ENCODE data around the gene SRCIN1.

The SRCIN1 gene

DNA sequence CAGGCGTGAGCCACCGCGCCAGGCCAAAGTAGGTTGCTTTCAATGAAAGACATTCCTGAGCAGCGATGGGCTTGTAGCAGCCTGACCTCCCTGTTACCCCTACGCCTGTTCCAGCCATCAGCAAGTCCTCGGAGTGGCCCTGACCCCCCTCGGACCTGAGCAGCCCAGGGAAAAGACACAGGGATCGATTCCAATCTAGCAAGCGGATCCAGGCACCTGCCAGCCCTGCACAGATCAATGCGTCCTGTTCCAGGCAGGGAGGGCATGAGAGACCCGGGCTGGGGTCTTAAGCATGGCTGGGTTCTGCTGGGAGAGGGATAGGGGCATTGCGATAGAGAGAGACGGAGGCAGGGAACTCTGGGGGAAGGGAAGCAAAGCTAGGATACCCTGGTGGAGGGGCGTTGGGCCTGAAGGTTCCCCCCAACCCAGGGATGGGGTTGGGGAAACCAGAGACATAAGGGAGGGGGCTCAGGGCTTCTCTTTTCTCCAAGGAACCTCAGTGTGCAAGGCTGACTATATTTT, 21.9 kb downstream of the SRCIN1 start:
- no peak for DNase-seq (ENCODE audit: low read depth in 2 of 2)

DNA sequence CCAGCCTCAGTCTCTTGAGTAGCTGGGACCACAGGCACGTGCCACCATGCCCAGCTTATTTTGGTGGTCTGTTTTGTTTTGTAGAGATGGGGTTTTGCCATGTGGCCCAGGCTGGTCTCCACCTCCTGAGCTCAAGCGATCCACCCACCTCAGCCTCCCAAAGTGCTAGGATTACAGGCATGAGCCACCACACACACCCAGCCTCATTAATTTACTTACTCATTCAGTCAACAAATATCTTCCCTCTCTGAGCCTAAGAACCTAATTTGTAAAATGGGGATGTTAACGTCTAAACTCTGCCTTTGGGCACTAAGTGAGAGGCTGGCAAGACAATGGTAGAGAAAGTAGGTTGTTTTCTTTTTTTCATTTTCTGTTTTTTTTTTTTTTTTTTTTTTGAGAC, 22.6 kb downstream of the SRCIN1 start:
- no peak for DNase-seq (ENCODE audit: low read depth in 2 of 2)

DNA sequence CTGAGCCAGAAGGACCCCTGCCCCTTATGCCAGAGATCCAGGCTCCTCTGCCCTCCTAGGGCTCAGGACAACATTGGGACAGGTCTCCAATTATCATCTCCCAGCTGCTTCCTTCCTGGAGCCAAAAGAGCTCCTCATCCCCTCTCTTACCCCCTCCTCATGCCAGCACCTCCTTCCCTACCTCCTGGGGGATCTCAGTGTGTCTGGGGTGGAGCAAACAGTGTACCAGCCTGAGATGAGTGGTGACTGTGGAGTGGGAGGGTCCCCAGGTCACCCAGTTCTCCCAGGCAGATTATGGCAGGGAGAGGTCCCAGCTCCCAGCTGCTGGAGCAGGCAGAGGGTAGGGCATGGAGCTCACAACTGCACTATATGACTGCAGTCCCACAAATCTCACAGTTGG, 23.7 kb downstream of the SRCIN1 start:
- DNase-seq (ENCODE audit: low read depth in 2 of 2) = no peak

DNA sequence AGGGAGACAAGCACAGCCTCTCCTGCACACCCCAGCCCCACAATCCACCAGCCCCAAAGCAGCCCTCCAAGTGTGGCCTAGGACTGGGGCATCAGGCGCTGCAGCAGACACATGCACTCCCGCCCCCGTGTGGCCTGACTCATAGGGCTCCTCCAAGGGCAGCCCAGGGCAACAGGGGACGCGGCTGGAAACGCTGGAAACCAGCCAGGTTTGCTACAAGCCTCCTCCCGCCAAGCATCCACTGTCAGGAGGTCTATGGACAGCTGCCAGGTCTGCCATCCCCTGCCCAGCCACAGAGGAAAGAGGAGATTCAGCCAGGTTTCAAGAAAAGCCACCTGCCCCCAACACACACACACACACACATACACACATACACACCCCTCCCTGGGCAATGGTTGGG, 25.8 kb downstream of the SRCIN1 start:
- no peak for DNase-seq (ENCODE audit: low read depth in 2 of 2)

DNA sequence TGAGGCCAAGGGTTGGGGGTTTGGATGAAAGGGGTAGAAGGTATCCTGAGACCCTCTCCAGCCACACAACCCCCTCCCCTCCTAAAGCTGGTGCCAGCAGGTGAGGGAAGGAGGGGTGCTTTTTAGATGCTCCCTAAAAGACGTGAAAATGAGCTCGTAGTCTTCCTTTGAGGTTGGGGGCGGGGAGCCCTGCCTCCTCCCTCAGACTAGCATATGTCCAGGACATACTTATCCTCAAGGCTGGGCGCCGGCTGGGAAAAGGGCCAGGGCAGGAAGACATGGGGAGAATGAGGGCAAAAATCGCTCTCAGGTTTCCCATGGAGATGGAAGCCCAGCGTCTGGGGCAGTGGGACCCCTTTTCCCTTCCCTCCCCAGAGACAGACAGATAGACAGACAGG, 26.7 kb downstream of the SRCIN1 start:
- DNase-seq (ENCODE audit: low read depth in 2 of 2) = no peak

DNA sequence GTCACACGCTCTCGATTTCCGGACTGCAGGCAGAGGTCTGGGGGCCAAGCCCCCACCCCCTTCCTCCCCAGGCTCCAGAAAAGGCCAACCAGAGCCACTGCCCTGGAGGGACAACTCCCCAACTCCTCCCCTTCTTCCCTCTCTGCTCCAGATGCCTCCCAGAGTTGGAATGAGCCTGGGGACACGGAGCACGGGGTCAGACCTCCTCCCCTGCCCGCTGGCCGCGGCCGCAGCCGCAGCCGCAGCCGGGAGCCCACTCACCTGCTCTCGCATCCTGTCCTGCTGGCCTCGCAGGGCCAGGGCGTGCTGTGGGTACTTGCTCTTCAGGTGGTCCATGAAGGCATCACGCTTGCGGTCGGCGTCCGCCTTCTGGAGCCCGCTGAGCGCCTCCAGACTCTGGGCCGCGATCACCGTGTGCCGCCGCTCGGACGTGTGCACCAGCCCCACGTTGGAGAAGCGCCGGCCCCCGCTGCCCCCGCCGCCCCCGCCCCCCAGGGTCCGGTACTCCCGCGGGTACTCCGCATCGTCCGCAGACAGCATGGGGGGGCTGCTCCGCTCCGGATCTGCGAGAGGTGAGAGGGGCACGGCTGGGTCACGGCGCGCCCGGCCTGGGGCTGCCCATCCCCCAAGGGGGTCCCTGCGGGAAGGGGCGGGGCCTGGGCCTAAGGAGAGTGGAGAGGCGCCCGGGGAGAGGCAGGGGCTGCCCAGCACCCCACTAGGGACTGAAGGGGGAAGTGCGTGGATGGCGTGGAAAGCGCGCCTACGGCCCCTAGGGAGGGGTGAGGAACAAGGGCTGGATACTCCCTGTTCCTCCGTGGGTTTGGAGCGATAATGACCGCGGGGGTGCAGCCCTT, 27.3 kb downstream of the SRCIN1 start:
- no peak for DNase-seq (ENCODE audit: low read depth in 2 of 2)

DNA sequence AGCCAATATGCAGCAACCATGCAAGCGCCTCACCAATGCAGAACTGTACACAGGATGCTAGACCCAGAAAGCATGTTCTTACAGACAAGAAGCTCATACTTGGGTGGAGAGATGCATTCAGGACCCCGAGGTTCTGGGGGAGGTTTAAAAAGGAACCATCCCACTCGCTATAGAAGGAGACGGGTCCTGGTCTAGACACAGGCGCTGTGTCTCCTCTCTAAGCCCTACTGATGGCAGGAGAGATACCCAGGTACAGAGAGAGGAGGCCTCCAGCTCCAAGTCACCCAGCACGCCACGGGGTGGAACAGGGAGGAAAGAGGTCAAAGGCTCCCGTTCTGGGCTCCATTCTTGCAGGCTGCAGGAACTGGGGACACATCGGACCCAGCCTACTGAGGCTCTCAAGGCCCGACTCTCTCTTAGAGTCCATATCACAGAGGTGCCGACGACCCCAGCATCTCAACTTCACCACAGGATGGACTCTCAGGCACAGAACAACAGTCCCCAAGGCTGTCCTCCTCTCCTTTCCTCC, 28.0 kb downstream of the SRCIN1 start:
- no peak for DNase-seq (ENCODE audit: low read depth in 2 of 2)

DNA sequence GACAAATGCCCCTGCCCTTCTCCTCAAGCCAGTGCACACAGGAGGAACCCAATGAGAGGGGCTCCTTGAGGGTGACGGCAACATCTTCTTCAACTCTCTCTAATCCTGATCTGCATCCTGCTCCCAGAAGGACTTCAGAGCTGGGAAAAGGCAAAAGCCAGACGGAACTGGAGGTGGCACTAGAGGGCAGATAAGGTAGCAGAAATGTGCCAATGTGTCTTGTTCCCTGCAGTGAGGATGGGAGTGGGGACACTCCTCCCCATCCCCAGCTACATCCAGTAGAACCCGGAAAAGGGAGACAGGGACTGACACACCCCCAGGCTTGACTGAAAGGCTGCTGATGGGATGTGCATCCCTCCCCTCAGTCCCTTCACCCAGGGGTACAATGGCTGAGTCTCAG, 28.5 kb downstream of the SRCIN1 start:
- DNase-seq (ENCODE audit: low read depth in 2 of 2) = no peak

DNA sequence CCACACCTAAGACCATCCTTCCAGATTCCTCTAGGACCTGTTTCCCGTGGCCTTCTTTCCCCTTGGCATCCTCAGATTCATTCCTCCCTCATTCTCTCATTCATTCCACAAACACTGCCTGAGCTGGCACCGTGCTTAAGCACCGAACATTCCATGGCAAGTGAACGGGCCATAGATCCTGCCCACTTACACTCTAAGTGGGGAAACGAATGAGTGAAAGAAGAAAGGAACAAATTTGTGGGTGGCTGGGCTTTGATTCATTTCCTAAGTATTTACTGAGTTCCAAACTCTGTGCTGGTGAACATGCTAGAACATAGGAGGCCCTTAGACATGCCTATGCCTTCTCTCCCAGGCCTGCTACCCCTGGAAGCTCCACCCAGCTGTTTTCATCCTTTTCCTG, 30.0 kb downstream of the SRCIN1 start:
- DNase-seq (ENCODE audit: low read depth in 2 of 2) = no peak

DNA sequence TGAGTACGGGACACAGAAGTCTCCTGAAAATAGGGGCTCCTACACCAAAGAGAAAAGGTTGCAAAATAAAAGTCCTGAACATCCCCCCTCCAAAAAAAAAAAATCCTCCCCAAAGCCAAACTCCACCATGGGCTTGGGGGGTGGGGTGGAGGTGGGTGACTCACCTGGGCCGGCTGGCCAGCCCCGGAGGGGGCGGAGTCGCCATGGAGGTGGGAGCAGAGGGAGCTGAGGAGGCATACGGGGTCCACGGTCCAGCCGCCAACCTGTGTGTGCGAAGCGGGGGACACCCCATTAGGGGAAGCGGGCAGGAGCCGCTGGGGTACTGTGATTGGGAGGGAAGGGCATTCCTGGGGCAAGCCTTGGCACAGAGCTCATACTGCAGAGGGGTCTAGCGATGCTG, 31.0 kb downstream of the SRCIN1 start:
- no peak for DNase-seq (ENCODE audit: low read depth in 2 of 2)

DNA sequence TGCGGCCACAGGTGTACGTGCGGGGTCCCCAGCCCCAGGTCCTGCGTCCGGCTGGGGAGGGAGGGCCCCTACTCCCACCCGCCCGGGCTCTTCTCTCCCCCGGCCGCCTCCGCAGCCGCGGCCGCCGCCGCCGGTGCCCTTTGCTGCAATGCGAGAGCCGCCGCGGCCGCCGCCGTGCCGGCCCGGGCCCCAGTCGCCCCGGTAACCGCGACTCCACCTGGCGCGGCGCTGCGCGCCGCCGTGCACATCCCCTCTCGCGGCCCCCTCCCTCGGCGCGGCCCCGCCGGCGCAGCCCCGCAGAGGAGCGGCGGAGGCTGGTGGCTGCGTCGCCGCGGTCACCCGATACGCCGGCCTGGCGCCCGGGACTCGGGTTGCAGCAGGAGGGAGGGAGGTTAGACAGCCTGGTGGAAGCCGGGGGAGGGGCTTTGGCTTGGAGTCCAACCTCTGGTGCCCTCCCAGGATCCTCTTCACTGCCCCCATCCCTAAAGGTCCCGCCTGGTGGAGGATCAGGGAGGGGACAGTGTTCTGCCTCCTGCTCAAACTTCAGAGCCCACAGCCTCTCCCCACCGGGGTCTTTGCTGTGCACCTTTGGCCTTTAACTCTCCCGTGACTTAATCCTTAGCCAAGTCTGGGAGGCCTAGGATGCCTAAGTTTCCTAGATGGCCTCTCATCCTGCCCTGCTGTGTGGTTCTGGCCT, 32.9 kb downstream of the SRCIN1 start:
- DNase-seq (ENCODE audit: low read depth in 2 of 2) = no peak

DNA sequence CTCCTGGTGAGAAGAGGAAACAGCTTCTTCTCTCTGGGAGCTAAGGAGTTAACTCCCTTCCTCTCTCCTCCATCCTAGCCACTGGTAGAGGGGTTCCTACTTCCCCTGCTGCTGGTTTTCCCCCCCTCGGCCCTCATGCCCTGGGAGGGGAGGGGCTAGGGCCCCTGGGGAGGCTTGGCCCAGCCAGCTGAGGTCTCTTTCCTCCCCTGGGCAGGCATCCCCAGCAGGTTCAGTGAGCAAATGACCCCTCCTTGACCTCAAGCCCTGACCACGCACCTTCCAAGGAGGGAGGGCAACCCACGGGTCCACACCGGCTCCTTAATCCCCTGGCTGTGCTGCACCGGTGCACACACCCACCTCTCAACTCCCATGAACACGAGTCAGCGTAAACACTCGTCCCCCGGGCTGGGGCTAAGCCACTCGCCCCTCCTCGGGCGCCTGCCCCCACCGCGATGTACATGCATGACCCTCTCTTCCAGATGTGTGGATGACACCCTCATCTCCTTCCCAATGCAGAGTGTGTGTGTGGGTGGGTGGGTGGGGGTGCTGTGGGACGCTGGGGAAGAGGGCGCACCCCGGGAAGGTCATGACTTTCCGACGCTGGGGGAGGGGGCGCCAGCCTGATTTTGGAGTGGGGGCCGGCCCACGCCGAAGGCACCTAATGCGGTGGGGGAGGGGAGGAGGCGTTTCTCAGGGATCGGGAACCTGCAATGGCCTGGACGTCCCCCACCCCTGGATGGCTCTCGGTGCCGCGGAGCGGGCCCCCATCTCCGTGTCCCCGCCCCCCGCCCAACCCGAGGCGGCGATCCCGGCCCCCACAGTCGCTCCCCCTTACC, 33.7 kb downstream of the SRCIN1 start:
- no peak for DNase-seq (ENCODE audit: low read depth in 2 of 2)

DNA sequence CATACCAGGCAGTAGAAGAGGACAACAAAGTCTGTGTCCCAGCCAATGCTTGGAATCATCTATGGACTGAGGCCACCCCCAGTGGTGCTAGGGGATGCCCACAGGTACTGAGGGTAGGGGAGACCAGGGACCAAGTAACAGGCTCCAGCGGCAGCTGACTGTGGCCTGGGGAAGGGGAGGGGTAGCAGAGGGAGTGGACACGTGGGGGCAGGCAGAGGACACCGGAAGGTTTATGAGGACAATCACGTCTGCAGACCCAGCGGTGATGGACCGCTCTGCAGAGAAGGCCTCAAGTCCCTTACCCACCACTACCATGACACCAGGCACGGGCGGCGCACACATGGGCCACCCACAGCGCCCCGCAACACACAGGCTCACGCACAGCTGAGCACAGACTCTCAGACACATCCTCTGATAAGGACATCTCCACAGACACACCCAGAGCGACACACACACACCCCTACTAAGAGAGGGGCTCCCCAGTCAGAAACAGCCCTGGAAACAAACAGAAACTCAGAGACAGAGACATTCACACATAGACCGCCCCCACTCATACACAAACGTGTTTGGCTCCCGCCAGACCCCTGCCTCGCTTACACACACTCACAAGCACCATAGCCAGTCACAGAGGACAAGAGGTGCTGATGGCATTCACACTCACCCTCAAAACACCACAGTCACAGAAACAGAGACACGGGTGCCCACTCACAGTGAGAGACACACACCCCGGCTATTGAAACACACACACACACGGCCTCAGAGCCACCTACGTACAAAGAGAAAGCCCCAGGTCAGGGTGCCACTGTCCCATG, 35.8 kb downstream of the SRCIN1 start:
- no peak for DNase-seq (ENCODE audit: low read depth in 2 of 2)

DNA sequence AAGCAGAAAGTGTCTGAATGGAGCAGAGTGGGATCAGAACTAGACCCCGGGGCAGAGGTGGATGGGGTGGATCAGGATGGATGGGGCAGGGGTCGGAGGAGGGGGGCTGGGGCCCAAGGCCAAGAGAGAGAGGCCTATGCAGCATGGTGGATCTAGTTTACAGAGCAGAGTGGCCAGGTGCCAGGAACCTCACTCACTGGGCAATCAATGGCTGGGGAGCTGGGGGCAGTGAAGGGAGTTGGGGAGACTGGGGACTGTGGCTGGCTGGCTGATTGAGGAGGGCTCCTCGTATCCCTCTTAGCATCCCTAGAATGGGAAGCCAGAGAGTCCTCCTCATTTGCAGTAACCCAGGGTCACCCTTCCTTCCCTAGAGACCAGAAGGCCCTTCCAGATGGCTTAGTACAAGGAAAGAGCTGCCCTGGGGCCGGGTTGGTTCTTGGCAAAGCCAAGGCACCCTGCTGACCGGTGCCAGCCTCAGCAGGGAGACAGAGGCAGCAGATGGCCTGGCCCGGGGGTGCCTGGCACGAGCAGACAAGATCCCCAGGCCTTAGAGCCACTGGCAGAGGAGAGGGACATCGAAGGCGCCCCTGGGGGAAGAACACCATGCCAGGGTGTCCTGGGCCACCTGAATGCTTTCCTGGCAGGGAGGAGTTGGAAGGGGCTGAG, 36.8 kb downstream of the SRCIN1 start:
- DNase-seq (ENCODE audit: low read depth in 2 of 2) = no peak

DNA sequence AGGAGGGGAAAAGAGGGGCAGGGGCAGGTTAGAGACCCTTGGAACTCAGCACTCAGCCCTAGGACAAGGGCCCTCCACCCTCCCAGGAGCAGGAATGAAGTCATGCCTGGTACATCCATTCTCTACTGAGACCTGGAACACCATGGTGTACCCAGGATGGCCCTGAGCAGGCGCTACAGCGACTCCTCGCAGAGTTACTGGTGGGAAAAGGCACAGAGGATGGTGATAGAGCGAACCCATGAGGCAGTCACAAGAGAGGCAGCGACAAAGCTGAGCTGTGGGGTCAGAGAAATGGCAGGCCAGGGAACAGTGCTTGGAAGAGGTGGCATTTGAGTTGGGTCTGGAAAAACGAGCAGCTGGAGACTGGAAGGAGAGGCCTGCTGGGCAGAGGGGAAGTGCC, 37.5 kb downstream of the SRCIN1 start:
- DNase-seq (ENCODE audit: low read depth in 2 of 2) = no peak

DNA sequence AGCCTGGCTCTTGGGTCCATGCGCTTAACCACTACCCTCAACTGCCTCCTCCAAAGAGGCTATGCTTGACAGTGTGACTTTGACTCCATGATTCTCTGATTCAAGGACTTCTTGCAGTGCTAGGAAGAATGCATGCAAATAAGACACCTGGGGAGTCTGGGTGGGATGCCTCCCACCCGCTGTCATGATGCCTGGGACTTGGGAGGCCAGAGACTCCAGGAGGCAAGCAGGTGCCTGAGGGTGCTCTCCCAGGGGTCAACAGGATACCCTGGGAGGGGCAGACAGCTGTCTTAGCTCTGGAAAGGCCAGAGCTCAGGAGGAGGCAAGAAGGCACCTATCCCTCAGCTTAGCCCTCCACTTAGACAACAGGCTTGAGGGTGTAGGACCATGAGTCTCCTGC, 38.4 kb downstream of the SRCIN1 start:
- no peak for DNase-seq (ENCODE audit: low read depth in 2 of 2)

DNA sequence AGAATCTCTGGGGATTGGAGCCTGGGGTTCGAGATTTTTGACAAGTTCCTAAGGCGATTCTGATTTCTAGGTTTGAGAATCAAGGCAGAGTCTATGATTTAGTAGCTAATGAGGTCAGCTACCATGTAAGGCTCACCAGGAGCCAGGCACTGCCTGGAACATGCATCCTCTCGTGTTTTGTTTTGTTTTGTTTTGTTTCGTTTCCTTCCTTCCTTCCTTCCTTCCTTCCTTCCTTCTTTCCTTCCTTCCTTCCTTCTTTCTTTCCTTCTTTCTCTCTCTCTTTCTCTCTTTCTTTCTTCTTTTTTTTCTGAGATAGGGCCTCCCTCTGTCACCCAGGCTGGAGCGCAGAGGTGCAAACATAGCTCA, 39.1 kb downstream of the SRCIN1 start:
- no peak for DNase-seq (ENCODE audit: low read depth in 2 of 2)

DNA sequence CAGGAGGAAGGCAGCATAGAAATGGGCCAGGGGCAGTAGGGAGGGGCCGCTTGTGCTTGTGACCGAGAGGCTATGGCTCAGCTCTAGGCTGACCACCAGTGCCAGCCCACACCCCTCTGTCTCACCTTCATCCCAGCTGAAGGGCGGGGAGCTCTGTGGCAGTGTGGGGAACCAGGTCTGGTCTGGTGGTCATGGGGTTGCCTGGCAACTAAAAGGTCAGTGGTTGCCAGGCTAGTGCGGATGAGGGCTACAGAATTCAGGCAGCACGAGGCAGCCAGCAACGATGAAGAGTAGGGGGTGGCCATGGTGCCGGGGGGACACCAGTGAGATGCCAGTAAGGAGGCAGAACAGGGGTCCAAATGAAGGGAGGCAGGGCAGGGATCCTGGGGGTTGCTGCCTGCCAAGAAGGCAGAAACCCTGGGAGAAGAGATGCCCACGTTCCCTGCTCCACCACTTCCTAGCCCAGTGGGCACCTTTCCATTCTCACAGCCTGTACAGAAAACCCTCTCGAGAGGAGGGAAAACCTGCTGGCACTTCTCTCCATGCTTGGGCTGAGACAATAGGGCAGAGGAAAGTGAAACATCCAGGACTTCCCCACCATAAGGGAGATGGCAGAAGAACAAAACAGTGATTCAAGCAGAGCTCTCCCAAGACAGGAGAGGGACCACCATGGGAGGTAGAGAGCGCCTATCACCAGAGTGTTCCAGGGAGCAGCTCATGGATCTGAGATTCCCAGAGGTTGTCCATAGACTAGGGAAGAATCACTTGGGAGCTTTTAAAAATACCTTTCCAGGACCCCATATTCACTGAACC, 39.7 kb downstream of the SRCIN1 start:
- no peak for DNase-seq (ENCODE audit: low read depth in 2 of 2)

DNA sequence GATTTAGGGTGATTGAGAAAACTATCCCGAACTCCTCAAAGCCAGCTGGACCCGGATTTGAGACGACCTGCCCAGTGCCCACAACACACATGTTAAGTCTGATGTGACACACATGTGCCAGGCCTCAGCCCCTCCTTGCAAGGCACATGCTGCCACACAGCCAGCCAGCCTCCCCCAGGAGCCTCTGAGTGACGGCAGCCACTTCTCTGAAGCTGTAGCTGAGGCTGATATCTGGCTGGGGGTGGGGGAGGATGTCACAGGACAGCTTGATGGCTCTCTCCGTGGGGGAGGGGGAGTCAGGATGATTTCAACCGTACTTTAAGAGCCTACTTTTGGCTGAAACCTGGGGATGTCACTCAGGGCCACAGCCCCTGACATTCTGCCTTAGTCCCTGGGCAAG, 40.9 kb downstream of the SRCIN1 start:
- DNase-seq (ENCODE audit: low read depth in 2 of 2) = no peak
